AG09319 (cell line): ENCODE measurements around the gene CELSR3.

Source experiments
- DNase-seq: peaks from one replicate; pipeline ENCODE4 v3.0.0-alpha.2; 2010; ENCODE audit warnings: low read depth; ENCODE audit errors: extremely low read depth
- TF ChIP-seq, protein P1 (sequence below): IDR thresholded peaks from 2 replicates; pipeline ENCODE4 v1.5.1; 2011; ENCODE audit warnings: low read depth, mild to moderate bottlenecking, inconsistent platforms, low read length, moderate library complexity

CELSR3 gene

DNA sequence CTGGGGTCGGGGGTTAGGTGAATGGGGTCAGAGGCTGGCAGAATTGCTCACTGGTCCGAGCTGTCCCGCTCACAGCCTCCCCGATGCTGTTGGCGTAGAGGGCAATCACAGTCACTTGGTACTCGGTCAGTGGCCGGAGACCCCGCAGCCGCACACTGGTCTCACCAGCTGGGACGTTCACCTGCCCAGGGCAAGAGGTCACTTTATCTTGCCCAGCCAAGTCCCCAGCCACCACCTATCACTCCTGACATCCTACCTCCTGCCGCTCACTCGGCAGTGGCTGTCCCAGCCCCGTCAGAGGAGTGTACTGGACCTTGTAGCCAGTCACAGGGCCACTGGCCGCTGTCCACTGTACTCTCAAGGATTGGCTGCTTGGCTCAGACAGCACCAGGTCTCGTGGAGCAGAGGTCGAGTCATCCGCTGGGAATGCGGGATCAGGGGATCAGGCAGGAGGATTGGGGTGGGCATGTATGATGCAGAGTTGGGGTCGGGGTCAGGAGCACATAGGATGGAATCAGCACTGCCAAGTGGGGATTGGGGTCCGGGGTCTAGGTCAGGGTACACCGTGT lies 70.1 kb downstream of the CELSR3 start:
- DNase-seq, result no peak
- TF ChIP-seq, protein P1, sequence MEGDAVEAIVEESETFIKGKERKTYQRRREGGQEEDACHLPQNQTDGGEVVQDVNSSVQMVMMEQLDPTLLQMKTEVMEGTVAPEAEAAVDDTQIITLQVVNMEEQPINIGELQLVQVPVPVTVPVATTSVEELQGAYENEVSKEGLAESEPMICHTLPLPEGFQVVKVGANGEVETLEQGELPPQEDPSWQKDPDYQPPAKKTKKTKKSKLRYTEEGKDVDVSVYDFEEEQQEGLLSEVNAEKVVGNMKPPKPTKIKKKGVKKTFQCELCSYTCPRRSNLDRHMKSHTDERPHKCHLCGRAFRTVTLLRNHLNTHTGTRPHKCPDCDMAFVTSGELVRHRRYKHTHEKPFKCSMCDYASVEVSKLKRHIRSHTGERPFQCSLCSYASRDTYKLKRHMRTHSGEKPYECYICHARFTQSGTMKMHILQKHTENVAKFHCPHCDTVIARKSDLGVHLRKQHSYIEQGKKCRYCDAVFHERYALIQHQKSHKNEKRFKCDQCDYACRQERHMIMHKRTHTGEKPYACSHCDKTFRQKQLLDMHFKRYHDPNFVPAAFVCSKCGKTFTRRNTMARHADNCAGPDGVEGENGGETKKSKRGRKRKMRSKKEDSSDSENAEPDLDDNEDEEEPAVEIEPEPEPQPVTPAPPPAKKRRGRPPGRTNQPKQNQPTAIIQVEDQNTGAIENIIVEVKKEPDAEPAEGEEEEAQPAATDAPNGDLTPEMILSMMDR, result no peak

DNA sequence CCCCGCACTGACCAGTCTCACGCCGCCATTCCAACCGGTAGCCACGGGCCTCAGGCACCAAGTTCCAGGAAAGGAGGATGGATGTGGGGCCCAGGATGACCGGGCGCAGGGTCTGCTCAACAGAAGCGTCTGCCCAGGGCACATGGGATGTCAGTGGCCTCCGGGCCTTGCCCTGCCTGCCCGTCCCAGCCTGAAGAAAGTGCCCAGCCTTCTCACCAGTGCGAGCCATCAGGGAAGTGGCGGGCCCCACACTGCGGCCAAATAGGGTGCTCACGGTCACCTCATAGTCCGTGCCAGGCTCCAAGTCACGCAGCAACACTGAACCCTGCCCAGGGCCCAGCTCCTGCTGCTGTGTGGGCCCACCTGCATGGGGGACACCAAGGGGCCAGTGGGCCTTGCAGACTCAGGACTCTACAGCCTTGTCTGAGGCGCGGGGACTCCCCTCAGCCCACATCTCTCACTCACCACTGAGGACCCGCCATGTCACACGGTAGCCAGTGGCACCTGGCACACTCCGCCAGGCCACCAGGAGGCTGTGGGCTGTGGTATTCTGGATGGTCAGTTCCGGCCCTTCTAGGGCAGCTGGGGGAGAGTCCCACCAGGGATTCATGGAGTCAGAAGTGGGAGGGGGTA lies 70.7 kb downstream of the CELSR3 start:
- DNase-seq, result no peak
- TF ChIP-seq, protein P1, result no peak

DNA sequence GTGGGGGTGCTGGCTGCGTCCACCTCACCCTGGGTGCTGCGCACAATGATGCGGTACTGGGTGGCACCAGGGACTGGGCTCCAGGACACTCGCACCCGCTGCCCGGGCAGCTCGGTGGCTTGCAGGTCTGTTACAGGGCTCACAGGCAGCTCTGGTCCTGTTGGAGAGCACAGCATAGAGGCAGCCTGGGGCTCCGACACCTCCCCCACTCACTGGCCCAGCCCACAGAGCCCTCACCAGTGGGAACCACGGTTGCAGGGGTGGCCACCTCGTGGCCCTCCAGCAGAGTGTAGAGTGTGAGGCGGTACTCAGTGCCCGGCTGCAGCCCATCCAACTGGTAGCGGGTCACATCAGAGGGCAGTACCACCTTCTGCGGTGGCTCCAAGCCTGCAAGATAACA lies 71.2 kb downstream of the CELSR3 start:
- DNase-seq, result no peak
- TF ChIP-seq, protein P1, result no peak

DNA sequence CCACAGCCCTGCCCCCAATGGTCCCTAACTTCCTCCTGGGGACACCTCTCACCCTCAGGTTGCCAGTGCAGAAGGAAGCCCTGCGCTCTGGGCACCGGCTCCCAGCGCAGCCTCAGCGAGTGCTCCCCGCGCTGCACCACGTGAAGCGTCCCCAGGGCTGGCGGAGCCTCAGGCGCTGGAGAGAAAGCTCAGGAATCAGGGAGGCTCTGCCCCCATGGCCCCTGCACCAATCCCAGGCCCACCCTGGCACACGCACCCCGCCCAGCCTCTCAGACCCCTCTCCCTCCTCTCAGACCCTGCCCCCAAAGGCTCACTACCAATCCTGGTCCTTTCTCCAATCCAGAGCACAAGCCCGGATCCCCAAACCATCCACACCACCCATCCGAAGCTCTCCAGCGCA lies 74.5 kb downstream of the CELSR3 start:
- TF ChIP-seq, protein P1, result no peak
- no peak for DNase-seq

DNA sequence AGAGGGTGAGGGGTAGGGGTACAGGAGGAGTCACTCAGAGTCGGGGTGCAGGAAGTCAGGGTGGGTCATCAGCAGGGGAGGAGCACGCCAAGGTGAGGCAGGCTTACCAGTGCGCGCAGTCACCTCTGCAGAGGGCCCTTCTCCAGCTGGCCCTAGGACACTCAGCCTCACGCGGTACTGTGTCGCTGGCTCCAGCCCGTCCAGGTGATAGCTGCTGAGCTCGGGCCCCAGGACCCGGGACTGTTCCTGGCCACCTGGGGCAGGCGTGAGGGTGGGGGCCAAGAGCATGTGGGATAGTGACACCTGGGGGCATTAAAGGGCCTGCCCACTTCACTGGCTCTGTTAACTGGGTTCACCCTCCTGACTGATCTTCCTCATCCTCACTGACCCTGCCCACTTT lies 75.0 kb downstream of the CELSR3 start:
- TF ChIP-seq, protein P1, result no peak
- no peak for DNase-seq
